Right cardiac atrium (tissue), 5 donors: ENCODE data around the gene HHEX. TPM values are rescaled to one million over a fixed set of nuclear protein-coding genes. Genes with fewer than 3 reads are reported as not detected.
"Not testable (repeated sequence)": the region's sequence is repeated elsewhere in the genome, so short reads cannot be mapped to it uniquely, and the experiment has no call there.

Experiments
- ATAC-seq, 2 donors: fragments of 200-7000 bp; cut with Tn5 transposase; one replicate each; pipeline versions ENCODE4 v1.8.0 to v1.9.1; 2020; ENCODE audit warnings: moderate library complexity in 2 of 2, mild to moderate bottlenecking in 1 of 2
- DNase-seq, 3 donors: peaks; one replicate each; pipeline ENCODE4 v3.0.0-alpha.2; 2020
- H3K27ac ChIP-seq: one replicate; pipeline ENCODE4 v1.5.1; 2013; ENCODE audit warnings: mild to moderate bottlenecking, low read length, control low read depth, moderate library complexity
- H3K27me3 ChIP-seq: one replicate; pipeline ENCODE4 v1.6.1; 2013; ENCODE audit not compliant: control insufficient read depth, insufficient read depth
- H3K4me1 ChIP-seq: one replicate; pipeline ENCODE4 v1.6.1; 2013; ENCODE audit warnings: low read length; ENCODE audit not compliant: control insufficient read depth, insufficient read depth
- H3K4me3 ChIP-seq: one replicate; pipeline ENCODE4 v1.5.1; 2013; ENCODE audit warnings: low read length, control low read depth
- H3K9me3 ChIP-seq: one replicate; pipeline ENCODE4 v1.6.1; 2013; ENCODE audit warnings: low read length; ENCODE audit not compliant: control insufficient read depth
- WGBS: extraction: QIAGEN DNeasy Blood & Tissue Kit; methylation state at CpG from one replicate; pipeline ENCODE4 v1.1.7; 2013; 5-methylcytosine and 5-hydroxymethylcytosine counted together
- intact Hi-C, 4 donors: fragments of 100-400 bp; cut with DNase I; formaldehyde crosslinking; loops; one replicate each; pipeline versions ENCODE4 v1.11.0 to v1.14.0; 2022 to 2023
- polyA plus RNA-seq: library from polyadenylated mRNA; stranded (reverse); fragments of 200-250 nt; gene quantifications from one replicate; pipeline ENCODE4 v1.2.3, GENCODE V29; 2013
- total RNA-seq, 4 donors: library from RNA; stranded (reverse); fragmentation: NEBNext Ultra II Directional; extraction: Animal tissue kit (Norgen Biotek cat#: 25700); gene quantifications; one replicate each; pipeline ENCODE4 v1.2.1, GENCODE V29; 2021
- donor health status: healthy with polysubstance abuse.
- donor health status: DM: no; HTN: yes; CAD: no.
- donor health status: DM: no; HTN: no; CAD: no.
- donor health status: DM: no; HTN: yes; CAD: no; lungs with severe emphysema.
- donor health status: DM: yes; HTN: yes; CAD: no.

Gene HHEX
- total and polyA plus RNA-seq, 5 donors, result 2.6 to 6.9 (median 4.7) TPM

DNA sequence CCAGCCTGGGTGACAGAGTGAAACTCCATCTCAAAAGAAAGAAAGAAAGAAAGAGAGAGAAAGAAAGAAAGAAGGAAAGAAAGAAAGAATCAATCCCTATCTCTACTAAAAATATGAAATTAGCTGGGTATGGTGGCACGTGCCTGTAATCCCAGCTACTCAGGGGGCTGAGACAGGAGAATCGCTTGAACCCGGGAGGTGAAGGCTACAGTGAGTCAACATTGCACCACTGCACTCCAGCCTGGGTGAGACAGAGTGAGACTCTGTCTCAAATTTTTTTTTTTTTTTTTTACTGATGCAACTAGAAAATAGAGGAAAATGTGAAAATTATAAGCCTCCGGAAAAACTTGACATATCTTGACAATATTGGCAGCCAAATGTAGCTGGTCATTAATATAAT lies 52.0 kb downstream of the HHEX start:
- intact Hi-C loops, result not testable (repeated sequence)

GRCh38 chr10:92742331-92743228 lies 52.8 kb downstream of the HHEX start:
- DNase-seq (no peak), ATAC-seq (no peak)
- intact Hi-C loops, result no loop called here
- no peaks in the 10 kb centered on the region for H3K4me1 ChIP-seq
- no peaks in the 10 kb centered on the region for H3K9me3 ChIP-seq
- 89% methylated on average over 9 of the region's 9 CpGs for WGBS
- H3K27ac ChIP-seq, result no peak overlapping the region
- no peak overlapping the region for H3K4me3 ChIP-seq
- no peaks in the 10 kb centered on the region for H3K27me3 ChIP-seq

More for the DNA sequence above, 52.0 kb downstream of the HHEX start:
- H3K27me3 ChIP-seq, ATAC-seq, H3K9me3 ChIP-seq, H3K27ac ChIP-seq, DNase-seq, H3K4me1 ChIP-seq, H3K4me3 ChIP-seq: not testable (repeated sequence)
- 89% methylated on average over 4 of the region's 4 CpGs for WGBS

Other genes starting within 250 kb of the HHEX start
- gene IDE, start 115.9 kb upstream of the HHEX start, total RNA-seq, result 10 to 100 TPM; 39.7 to 54.1 (median 49.7) TPM
- 13.4 TPM for gene IDE, start 115.9 kb upstream of the HHEX start, polyA plus RNA-seq
- 1 to 10 TPM in 2 of 4 donors, under 1 TPM in 2; 0.31 to 1.7 (median 1.00) TPM for gene KIF11, start 96.8 kb upstream of the HHEX start, total RNA-seq
- gene KIF11, start 96.8 kb upstream of the HHEX start, polyA plus RNA-seq, result 0.38 TPM
- gene EXOC6, start 158.6 kb downstream of the HHEX start, total RNA-seq, result 1 to 10 TPM; 6.7 to 9.5 (median 9.0) TPM
- gene EXOC6, start 158.6 kb downstream of the HHEX start, polyA plus RNA-seq, result 5.7 TPM